HG03521 (cell line): ENCODE measurements around the gene SLC4A2.
"Not testable (repeated sequence)": the region's sequence is repeated elsewhere in the genome, so short reads cannot be mapped to it uniquely, and the experiment has no call there.

Experiments
- ATAC-seq: cut with Tn5 transposase; IDR thresholded peaks from one replicate; pipeline ENCODE4 v1.9.1; 2021; ENCODE audit warnings: mild to moderate bottlenecking, moderate library complexity; ENCODE audit not compliant: unreplicated experiment

Gene SLC4A2

GRCh38 chr7:151059367-151060112, at the start of gene SLC4A2:
Gene SLC4A2, plus strand, starts transcription at chr7:151059589. Its CDS starts 2,399 bp downstream, at chr7:151061988.
- ATAC-seq: peak; percentile 25

- no peak for ATAC-seq
Observed at GRCh38 chr7:151010037-151010306, 49.4 kb upstream of the SLC4A2 start.

- ATAC-seq: no peak
Observed at GRCh38 chr7:151010307-151011096, 48.9 kb upstream of the SLC4A2 start.

GRCh38 chr7:151011097-151011409, 48.3 kb upstream of the SLC4A2 start:
- ATAC-seq: no peak

GRCh38 chr7:151011616-151012015, 47.8 kb upstream of the SLC4A2 start:
- ATAC-seq: not testable (repeated sequence)

- ATAC-seq: no peak
Observed at GRCh38 chr7:151012031-151012692, 47.2 kb upstream of the SLC4A2 start.

GRCh38 chr7:151012911-151013347, 46.5 kb upstream of the SLC4A2 start:
- ATAC-seq: no peak

GRCh38 chr7:151013356-151013732, 46.0 kb upstream of the SLC4A2 start:
- no peak for ATAC-seq

- no peak for ATAC-seq
Observed at GRCh38 chr7:151013733-151014497, 45.5 kb upstream of the SLC4A2 start.

- ATAC-seq: no peak
Observed at GRCh38 chr7:151014950-151015349, 44.4 kb upstream of the SLC4A2 start.

- no peak for ATAC-seq
Observed at GRCh38 chr7:151015967-151016366, 43.4 kb upstream of the SLC4A2 start.

GRCh38 chr7:151016505-151016904, 42.9 kb upstream of the SLC4A2 start:
- no peak for ATAC-seq

GRCh38 chr7:151016942-151017341, 42.4 kb upstream of the SLC4A2 start:
- no peak for ATAC-seq

- no peak for ATAC-seq
Observed at GRCh38 chr7:151017370-151017952, 41.9 kb upstream of the SLC4A2 start.

- no peak for ATAC-seq
Observed at GRCh38 chr7:151017953-151018420, 41.4 kb upstream of the SLC4A2 start.

GRCh38 chr7:151018421-151019129, 40.8 kb upstream of the SLC4A2 start:
- ATAC-seq: no peak

- ATAC-seq: no peak
Observed at GRCh38 chr7:151019130-151019447, 40.3 kb upstream of the SLC4A2 start.

GRCh38 chr7:151020231-151020630, 39.2 kb upstream of the SLC4A2 start:
- no peak for ATAC-seq

- no peak for ATAC-seq
Observed at GRCh38 chr7:151023232-151023631, 36.2 kb upstream of the SLC4A2 start.

GRCh38 chr7:151024435-151025056, 34.8 kb upstream of the SLC4A2 start, which contains the start of gene ATG9B:
Gene ATG9B, minus strand, starts transcription at chr7:151024494. Its CDS starts 71 bp downstream, at chr7:151024423.
- ATAC-seq: no peak
